Stimulated activated CD8-positive, alpha-beta memory T cell treated with anti-CD3 and anti-CD28 coated beads, Interleukin-7, amount 100 ng/mL, for 48 hours (primary cell): ENCODE data around the gene ARID5B.

Experiments used
- DNase-seq, 2 donors: peaks; one replicate each; pipeline ENCODE4 v3.0.0-alpha.2; 2020; ENCODE audit warnings: low read depth in 1 of 2; ENCODE audit errors: extremely low read depth in 1 of 2

ARID5B gene

DNA sequence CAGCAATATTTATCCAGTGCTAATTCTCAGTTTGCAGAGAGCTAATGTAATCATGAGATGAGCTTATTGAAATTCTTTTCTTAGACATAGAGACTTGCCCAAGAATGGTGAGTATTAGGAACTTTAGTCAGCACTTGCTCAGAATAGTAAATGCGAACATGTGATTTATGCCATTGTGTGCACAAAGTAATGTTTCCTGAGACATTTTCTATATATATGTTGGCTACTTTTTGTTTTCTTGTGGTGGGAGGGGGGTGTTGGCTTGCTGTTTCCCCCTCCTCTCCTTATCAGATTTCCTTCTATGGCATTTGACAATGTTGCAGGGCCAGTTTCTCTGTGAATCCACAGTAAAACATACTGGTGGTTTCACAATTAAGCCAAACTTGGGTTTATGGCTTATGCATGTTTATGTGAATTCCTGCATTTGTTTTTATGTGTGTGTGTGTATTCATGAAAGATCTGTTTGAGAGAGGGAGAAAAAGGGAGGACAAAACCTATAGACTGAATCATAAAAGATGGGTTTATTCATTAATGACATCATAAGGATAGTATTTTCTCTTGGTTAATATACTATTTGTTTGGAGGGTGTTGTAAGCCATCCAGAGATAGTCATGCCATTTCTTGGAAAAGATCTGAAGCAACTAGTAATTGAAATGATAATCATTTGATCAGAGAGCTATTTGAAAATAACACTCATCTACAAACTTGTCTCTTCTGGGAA lies 36.3 kb downstream of the ARID5B start:
- DNase-seq = no peak

DNA sequence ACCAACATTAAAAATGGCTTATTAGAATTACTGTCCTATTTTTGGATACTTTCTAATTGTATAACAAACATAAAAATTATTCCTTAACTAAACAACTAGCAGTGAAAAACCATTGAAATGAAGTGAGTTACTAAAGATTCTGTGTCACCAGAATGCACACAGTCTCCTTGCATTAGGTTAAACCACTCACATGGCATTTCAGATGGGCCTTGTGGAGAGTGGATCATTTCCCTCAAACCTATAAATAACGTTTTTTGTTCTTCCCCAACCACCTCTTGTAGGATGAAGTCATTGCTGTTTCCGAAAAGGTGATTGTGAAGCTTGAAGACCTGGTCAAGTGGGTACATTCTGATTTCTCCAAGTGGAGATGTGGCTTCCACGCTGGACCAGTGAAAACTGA lies 38.4 kb downstream of the ARID5B start:
- DNase-seq = no peak

DNA sequence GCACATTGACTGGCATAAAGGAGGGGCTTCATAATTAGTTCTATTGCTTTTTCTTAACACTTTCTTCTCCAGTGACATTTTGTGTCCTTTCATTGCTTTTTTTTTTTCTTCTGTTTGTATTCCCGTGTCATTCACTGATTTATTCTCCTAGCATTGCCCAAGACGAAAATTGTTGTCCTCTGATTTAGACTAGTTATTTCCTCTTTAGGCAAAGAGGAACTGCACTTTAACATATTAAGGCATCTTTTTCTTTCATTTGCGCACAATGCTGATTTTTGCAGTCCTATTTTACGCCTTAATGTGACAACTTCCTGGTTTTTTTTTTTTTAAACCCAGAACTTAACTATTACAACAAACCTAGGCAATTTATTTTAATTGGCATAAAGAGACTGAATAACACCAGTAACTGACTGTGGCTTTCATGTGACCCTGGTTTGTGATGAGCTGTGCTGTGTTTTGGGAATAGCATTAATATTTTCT lies 39.7 kb downstream of the ARID5B start:
- no peak for DNase-seq

DNA sequence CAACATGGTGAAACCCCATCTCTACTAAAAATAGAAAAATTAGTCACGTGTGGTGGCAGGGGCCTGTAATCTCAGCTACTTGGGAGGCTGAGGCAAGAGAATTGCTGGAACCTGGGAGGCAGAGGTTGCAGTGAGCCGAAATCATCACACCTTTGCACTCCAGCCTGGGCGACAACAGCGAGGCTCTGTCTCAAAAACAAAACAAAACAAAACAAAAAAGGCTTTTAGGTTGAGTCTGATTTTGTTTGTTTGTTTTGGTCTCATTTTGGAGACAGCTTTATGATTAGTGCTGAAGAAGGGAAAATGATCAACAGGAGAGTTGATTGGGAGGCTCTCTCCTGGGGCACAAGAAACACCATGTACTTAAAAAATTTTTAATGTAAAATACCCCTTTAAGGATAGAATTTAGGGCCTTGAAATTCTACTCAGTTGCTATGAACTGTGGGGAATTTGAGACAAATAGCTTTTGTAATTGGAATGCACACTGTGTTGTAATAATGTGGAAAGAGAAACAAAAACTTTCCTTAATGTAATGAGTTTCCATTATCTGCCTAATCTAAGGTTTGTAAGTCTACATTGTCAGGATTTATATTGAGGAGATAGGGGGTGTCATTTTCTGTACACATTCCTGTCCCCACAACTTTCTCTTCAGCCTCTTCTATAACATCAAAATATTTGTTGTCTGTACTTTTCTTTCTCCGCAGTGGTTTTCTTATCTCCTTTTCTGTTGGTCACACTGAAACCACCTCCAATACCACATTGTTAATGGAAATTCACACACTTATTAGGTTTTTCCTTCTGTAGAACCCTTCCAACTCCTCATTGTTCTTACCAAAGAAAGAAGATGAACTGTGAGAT lies 41.3 kb downstream of the ARID5B start:
- no peak for DNase-seq

DNA sequence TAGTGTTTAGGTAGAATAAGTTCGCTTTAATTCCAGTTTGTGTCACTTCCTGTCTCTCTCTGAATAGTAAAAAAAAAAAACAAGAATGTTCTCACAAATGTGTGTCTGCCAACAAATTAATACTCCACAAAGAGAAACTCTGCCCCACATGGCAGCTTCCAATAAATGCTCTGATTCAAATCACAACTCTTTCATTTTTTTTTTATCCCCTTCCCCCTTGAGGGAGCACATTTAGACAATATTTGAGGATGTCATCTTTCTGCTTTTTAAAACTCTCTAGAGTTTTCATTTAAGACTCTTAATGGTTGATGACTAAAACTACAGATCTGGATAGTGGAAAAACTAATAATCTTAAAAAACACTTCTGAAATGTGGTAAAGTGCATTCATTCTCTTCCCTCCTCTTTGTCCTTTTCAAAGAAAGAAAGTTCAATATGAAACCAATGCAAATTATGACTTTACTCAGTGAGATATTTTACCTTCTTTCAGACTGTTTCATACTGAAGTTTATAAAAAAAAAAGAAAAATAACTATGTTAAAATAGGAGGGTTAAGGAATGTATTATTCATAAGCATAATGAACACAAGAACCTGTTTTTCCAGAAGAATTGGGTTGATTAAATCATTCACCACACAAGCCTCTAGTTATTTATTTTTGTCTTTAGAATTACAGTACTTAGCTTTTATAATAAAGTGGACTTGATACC lies 42.3 kb downstream of the ARID5B start:
- no peak for DNase-seq

DNA sequence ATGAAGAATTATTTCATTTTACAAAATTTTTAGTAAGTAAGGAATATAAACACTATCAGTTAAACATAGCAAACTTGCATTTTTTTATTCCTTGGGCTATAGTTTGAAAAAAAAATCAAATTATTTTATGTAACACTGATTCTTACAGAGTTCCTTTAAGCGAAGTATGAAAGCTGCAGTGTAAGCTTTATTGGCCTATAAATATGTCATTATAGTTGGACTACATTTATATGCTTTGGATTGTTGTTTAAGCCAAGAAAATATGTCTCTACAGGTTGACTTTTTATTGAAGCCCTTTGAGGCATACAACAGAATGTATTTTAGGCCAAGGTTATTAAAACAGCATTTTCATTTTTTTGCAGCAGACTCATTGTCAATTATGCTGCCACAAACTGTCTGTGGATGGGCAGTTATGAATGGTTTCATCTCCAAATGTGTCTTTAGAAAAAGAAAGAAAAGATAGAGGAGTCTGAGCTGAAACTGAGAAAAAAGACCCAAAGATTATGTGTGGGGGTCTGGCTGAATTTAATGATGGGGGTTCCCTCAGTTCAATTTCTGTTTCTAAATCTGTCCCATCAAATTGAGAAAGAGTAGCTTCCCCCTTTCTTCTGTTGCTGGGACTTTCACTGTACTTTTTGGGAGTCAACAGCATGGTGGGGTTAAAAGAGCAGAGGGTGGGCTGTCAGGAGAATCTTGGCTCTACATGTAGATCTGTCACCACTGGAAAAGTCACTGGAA lies 43.1 kb downstream of the ARID5B start:
- DNase-seq = no peak

DNA sequence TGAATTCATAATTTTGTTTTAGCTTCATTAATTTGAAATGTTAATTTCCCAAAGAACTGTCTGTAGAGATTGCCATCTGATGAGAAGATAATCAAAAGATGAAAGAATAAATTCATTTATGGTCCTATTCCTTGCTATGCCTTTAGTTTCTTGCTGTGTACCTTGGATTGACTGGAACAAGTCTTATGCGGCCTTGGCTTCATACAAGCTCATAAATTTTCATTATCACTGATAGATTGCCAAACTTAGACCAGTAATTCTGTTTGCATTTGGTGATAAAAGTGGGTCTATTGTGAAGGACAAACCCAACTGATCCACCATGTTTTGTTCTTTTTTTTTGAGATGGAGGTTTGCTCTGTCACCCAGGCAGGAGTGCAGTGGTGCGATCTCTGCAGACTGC lies 48.2 kb downstream of the ARID5B start:
- DNase-seq = no peak

DNA sequence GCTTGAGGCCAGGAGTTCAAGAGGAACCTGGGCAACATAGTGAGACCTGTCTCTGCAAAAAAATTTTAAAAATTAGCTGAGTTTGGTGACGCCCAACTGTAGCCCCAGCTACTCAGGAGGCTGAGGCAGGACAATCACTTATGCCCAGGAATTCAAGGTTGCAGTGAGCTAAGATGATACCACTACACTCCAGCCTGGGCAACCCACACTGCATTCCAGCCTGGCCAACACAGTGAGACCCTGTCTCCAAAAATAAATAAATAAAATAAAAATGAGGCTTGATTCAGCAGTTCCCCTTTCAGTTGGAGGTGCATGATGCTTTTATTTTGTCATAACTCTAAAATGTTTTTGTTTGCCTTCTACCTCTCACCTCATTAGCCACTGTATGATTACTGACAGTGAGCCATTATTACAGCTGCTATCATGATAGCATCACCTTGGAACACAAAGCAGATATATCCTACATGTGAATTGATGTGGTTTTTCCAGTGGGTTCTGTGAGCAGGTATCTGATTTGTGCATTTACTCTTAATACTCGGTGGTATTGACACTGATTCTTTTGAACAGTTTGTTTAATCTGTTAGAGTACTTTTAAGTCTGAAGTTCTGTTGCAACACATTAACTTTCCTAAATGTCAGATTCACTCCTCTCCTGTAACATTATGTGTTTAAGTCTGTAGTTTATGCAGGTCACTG lies 49.1 kb downstream of the ARID5B start:
- no peak for DNase-seq

DNA sequence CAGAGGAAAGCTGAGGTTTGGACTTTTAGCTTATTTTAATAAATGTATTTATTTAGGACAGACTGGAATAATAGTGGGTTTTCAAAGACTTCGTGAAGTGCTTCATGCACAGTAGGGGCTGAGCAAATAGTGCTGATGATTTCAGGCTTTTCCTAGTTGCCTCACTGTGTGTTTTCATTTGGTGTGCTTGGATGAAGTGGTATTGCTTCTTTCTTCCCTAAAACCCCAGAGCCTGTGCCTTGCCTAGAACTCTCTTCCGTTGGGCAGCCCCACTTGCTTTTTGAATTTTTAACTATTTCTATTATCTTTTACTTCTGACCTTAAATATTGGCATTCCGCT lies 49.6 kb downstream of the ARID5B start:
- no peak for DNase-seq

DNA sequence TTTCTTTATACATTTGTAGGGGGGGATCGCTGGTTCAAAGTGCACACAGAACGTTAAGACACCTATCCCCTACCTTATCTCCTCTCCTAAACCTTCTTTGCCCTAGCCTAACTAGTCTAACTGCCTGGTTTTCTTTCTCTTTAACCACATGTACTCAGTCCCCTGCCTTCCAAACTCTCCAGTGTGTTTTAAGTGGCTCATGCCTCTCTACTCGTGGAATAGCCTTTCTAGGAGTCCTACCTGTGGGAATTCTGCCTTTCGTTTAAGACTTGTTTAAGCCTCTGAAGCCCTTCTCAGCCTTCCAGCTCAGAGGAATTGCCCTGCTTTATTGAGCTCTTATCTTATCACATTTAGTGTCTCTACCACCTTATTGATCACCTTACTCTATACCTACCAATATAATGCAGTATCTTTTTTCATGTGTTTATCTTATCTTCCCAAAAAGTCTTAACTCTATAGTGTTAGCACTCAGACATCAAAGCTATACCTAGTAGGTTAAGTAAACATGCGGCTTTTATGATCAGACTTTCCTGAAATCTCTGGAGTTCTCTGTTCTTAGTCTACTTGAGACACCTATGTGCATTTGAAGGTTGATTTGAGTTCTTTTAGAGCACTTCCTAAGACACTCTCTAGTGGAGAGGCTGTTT lies 50.7 kb downstream of the ARID5B start:
- DNase-seq = no peak

DNA sequence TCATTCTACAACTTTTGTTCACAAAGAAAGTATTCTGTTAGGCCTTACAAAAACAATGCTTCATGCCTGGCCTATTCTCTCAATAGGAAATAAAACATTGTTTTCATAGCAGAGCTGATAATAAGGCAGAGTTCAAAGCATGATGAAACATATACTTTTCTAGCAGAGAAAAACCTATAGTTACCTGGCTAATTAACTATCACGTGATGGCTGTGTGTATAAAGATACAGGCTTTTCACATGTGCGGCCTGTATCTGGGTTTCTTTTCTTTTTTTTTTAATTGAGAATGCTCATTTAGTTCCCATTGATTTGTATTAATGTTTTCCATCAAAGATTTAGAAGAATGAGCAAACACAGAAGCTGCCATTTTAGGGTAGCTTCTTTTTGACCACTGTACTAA lies 51.7 kb downstream of the ARID5B start:
- no peak for DNase-seq

DNA sequence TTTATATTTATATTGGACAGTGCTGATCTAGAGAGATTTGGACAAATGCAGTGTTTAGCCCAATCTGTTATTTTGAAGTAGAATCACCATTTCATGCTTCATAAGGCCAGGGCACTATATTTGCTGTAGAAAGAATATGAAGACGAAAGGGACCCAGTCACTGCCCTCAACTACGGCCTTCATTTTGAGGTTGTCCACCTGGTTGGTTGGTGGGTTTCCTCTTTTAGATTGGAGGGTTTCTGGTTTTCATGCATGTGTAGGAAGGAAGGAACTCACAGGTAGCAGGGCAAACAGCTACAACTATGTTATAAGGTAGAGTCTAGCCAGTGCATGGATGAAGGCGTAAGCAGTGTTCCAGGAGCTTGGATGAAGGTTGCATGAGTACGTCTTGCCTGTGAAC lies 56.3 kb downstream of the ARID5B start:
- DNase-seq = no peak

DNA sequence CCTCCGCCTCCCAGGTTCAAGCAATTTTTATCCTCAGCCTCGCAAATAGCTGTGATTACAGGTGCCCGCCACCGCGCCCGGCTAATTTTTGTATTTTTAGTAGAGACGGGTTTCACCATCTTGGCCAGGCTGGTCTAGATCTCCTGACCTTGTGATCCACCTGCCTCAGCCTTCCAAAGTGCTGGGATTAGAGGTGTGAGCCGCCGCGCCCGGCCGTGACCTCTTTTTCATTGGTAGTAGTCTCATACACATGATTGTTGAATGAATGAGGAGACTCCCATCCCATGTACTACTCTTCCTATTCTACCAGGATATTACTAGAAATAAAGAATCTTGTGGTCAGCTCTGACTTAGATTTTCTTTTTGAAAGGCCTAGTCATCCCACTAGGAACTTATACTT lies 56.8 kb downstream of the ARID5B start:
- no peak for DNase-seq

DNA sequence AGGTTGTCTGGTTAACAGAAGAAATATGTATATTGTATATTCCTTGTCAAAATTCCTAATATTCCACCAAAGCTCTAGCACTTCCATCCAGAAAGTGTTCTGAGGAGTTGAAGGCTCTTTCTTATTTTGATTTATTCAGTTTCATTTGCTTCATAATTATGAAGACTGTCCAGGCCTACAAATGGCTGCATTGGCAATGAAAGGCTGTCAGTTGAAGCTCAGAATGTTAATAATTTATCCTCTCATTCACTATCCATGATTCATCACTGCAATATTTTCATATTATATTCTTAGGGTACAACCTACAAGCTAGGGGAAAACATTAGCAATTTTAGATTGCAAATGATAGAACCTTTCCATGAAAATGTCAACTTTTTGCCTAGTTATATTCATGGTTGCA lies 57.3 kb downstream of the ARID5B start:
- no peak for DNase-seq

DNA sequence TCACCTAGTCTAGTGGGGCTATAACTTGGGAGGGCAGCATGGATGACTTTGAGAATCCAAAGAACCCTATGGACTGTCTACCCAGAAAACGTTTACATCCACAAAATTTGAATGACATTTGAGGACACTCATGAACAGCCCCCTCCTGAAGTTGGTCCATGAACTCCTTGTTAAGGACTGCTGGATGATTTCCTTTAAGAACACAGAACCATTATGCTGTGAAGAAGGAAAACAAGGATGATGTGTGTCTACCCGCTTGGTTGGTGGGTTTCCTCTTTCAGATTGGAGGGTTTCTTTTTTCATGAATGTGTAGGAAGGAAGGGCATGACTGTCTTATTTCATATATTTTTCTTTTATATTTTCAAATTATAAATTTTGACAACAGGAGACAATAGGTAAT lies 58.3 kb downstream of the ARID5B start:
- no peak for DNase-seq

DNA sequence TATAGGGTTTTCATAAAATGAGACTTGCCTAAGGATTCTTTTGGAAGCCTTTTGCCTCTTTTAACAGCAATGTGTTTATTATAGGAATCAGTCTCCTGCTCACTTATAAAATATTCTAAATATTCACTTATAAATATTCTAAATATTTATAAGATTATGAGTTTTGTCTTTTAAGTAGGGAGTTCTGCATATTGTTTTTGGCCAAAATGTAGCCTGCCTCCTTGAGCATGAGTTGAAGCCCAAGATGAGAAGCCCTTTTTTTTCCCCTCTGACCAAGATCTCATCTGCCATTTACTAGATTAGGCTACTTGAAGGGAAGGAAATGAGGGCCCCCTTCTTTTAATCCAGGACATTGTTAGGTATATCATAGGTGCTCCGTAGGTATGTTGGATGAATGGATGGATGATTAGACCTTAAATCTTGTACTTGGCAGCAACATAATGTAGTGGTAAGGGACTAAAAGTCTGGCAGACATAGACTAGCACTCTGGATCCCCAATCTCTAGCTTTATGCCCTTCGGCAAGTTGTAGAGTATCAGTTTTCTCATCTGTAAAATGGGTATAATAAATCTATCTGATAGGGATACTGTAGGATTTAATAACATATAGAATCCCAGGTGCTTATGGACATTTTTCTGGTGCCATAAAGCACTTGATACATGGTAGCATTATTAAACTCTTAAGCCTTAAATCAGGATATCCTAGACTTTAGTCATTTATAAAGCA lies 59.1 kb downstream of the ARID5B start:
- DNase-seq = no peak

DNA sequence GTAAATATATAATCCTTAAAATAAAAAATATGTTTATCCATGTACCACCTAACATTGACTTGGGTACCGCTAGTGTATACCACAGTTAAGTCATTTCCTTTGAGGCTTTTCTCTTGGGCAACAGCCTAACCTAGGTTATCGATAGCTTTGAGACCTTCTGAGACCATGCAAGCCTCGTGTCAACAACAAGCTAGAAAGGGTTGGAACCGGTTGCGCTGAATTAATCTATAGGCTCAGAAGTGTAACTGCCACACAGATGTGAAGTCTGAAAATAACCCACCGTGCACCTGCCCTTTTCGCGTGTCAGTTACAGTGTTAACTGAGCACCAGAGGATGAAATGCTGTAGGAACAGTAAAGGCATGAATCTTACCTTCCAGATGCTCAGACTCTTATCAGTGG lies 59.8 kb downstream of the ARID5B start:
- DNase-seq = peak in 1 of 2 donors; percentile 21

DNA sequence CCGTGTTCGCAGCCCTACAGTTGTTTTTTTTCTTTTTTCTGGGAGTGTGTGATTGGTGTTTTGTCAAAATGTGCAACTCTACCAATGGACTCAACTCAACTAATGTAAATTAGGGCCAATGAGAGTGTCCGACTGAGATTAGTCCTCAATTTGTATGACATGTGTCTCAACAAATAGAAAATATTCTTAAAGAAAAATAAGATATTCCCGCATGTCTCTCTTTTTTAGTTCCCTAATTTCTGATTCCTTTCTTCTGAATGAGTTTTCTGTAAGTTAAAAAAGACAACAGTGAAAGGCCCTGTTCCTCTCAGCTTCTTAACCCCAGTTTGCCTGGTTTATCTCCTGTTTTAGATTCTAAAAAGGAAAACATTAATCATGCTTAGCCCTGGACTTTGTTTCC lies 61.5 kb downstream of the ARID5B start:
- DNase-seq = no peak

DNA sequence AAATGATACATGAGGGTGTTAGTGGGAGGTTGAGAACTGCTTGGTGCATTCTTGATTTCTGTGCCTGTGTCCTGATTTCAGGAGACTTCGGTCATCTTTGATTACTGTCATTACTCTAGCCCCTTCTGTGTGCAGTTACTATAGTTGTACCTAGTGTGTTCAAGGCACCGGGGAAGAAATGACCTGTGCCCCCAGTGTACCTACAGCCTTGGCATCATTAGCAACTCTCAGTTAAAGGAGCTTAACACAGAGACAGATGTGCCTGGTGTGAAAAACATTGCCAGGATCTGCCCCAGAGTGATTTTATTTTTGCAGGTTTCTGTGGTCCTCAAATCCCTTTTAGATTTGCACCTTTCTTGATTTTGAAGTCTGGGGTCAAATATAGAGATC lies 62.2 kb downstream of the ARID5B start:
- no peak for DNase-seq
